COLO668 (cell line): ENCODE measurements around the gene MEI4.
"Not testable (repeated sequence)": the region's sequence is repeated elsewhere in the genome, so short reads cannot be mapped to it uniquely, and the experiment has no call there.

Source experiments
- DNase-seq: peaks from one replicate; lab custom pipeline; 2025; ENCODE audit not compliant: unreplicated experiment; lab: John Stamatoyannopoulos, UW

MEI4 gene, protein sequence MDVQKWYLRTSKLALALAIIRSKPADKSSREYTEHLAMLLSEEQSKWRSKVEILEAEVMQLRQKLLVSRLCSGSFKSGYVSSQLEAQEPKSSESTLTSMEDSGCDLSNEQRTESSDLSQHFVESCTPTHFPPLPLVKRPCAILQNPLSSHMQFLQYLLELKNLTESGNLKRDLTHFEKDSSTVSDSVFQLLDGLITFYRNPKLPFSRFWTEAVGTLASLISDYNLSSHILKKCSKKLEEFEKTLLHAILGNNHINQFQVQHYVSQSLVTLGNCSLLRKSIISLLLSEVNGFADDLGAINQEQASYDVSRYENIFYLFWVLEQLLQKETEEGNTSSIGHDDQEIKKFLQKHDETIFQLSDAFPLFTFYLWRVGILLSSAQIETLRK

DNA sequence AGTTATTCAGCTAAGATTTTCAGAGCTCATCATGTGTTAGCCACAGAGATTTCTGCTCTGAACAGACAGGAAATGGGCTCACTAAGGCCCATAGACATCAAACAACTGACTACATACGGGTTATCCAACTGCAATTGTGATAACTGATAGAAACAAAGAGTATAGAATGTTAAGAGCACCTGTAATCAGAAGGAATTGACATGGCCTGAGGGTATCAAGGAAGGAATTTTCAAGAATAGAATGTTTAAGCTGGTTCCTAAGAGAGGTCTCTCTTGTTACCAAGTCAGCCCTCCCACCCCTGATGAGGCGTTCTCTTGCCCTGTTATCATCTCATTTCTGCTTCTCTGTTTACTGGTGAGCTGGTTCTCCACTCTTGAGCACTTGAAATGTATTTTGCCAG is at the start of gene MEI4:
Gene MEI4 (plus strand): TSS at position 301 of the 400 bp plus-strand sequence. CDS start 37,633 bp downstream, outside the sequence.
- DNase-seq, result no peak

DNA sequence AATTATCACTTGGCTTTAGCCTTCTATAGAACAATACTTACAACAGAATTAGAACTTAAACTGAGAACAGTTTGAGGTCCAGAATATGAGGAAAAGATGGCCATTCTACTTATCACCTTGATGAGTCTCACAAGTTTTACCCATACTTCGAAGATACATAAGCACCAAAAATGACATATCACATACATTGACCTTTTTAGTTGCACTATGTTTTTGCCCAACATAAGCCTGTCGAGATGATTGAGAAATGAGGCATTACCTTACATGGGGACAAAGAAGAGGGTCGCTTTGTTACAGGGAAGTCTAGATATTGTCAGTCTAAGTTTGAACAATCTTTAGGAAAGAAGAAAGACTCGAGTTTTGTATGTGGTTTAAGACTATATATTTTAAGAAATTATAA is 48.4 kb upstream of the MEI4 start:
- no peak for DNase-seq

- DNase-seq, result no peak
Measured at GRCh38 chr6:77607004-77607403, 45.8 kb upstream of the MEI4 start.

GRCh38 chr6:77609106-77609505 is 43.7 kb upstream of the MEI4 start:
- no peak for DNase-seq

DNA sequence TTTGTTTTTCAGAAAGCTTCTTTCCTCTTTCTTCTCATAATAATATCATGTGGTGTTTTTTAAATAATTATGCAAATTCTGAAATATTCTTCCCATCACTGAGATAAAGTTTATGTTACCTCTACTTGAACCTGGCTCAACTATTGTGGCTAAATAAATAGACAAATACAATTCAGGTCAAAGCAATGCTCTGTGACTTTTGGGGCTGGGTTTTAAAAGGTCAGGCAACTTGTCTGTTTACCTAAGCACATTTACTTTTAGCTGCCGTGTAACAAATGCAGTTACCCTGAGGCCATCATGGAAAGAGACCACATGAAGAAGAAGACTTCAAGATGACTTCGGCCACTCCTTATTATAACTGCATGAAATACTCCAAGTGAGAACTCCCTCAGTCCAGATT is 33.7 kb upstream of the MEI4 start:
- DNase-seq, result no peak

DNA sequence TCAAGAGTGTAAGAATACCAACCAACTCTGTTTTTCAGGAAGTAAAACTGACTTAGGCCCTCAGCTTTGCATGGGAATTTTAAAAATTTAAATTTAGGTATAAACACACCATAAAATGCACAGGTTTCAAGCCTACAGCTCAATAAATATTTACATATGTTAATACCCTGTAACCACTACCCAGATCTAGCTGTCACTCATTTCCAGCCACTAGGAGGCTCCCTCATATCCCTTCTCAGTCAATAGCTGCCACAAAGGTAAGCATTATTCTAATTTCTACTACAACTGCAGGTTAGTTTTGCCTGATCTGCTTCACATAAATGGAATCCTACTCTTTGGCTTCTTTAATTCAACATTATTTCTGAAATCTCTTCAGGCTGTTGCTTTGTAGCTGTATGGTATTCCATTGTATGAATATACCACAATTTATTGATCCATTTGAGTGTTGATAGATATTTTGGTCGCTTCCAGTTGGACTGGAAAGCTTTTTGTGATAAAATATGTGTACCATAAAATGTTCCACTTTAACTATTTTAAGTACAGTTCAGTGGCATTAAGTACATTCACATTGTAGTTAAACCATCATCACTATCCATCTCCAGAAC is 32.5 kb upstream of the MEI4 start:
- no peak for DNase-seq

- no peak for DNase-seq
Measured at GRCh38 chr6:77624515-77624914, 28.3 kb upstream of the MEI4 start.

DNA sequence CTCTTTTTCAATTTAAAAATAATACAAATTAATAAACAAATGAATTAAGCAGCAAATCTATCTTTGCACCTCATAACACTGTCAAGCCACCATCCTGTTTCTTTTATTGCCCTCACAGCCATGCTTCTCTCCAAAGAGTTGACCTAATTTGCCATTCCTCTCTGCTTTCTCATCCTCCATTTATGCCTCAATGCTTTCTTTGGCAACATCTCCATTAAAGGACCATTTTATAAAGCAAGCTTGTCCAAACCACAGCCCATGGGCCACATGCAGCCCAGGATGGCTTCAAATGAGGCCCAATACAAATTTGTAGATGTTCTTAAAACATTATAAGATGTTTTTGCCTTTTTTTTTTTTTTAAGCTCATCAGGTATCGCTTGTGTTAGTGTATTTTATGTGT is 26.4 kb upstream of the MEI4 start:
- DNase-seq, result no peak

DNA sequence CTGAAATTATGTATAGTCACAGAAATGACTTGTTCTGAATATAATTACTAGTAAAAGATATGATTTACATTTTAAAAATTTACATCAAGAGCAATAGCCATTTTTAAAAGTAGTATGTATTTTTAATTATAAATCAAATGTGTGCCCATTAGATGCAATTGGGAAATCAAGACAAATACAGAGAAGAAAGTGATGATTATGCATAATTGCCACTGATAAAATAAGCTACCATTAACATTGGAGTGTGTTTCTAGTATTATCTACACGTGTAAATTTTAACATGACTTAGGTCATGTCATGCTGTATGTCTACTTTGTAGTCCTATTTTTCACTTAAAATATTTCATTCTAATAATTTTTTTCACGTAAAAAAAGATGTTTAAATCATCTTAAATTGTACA is 22.8 kb upstream of the MEI4 start:
- no peak for DNase-seq

DNA sequence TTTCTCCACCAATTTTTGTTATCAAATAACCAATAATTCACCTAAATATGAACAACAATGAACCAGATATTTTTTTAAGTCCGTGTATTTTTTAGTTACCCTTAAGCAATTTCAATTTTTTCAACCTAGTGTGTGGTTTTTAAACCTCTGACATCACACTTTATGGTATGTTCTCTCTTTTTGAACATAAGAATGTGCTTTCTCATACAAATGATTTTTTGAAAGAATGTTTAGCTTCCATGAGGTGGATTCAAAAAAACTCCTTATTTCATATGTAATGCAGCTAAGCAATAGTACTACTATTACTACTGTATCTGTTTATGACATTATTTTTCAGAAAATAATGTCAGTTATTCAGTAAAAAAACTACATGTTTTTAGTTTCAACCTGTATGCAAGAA is 19.4 kb upstream of the MEI4 start:
- no peak for DNase-seq

DNA sequence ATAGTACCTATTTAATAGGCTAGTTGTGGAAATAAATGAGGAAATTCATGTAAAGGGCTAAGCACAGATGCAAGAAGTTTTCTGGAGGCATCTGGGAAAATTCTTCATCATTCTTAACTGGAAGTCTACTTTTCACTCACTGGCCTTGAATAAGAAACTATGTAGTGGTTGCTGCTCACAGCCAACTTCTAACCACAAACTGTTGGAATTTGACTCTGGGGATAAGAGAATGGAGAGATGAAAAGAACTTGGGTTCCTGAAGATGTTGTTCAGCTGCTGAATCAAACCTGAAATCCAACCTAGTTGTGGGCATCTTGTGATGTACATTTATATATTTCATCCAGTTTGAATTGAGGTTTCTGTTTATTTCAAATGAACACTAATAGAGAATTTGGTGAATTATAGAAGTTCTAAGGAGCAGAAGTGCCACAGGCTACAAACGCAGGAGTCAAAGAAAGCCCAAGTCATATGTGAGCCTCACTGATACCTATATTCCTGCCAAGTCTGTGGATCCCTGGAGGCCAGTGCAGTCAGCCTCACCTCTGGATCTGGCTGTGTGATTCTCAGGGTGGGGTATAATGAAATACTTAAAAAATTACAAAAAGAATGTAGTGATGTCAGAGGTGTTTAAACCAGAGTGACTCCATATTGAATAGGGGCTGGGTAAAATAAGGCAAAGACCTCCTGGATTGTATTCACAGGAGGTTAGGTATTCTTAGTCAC is 18.7 kb upstream of the MEI4 start:
- no peak for DNase-seq

DNA sequence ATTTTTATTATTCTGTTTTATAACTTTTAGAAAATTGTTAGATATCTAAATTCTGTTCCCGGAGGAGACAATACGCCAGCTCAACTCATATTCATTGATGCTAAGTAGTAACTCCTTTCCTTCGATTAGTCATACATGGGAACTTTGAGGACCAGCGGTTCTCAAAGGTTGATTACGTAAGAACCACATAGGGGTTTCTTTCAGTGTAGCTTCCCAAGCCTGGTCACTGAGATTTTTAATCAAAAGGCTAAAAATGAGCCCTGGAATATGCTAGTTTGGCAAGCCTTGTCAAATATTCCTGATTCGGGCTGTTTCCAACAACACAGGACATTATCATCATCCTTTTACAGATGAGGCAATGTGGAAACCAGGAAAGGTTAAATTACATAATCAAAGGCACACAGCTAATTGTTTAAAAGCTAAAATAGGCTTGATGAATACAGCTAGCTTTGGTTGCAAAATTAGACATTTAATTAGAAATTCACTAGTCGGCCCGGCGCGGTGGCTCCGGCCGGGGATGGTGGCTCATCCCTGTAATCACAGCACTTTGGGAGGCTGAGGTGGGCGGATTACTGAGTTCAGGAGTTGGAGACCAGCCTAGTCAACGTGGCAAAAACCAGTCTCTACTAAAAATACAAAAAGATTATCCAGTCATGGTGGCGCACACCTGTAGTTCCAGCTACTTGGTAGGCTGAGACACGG is 14.6 kb upstream of the MEI4 start:
- DNase-seq, result no peak

- DNase-seq, result no peak
Measured at GRCh38 chr6:77644102-77644705, 8.6 kb upstream of the MEI4 start.

GRCh38 chr6:77650098-77650663 is 2.7 kb upstream of the MEI4 start:
- no peak for DNase-seq

GRCh38 chr6:77653816-77654215 is 977 bp downstream of the MEI4 start:
- DNase-seq, result no peak

DNA sequence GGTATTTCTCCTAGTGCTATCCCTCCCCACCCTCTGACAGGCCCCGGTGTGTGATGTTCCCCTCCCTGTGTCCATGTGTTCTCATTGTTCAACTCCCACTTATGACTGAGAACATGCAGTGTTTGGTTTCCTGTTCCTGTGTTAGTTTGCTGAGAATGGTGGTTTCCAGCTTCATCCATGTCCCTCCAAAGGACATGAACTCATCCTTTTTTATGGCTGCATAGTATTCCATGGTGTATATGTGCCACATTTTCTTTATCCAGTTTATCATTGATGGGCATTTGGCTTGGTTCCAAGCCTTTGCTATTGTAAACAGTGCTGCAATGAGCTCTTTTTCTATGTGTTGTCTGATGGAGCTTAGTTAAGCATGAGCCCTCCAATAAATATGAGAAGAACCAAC is 2.2 kb downstream of the MEI4 start:
- not testable (repeated sequence) for DNase-seq

DNA sequence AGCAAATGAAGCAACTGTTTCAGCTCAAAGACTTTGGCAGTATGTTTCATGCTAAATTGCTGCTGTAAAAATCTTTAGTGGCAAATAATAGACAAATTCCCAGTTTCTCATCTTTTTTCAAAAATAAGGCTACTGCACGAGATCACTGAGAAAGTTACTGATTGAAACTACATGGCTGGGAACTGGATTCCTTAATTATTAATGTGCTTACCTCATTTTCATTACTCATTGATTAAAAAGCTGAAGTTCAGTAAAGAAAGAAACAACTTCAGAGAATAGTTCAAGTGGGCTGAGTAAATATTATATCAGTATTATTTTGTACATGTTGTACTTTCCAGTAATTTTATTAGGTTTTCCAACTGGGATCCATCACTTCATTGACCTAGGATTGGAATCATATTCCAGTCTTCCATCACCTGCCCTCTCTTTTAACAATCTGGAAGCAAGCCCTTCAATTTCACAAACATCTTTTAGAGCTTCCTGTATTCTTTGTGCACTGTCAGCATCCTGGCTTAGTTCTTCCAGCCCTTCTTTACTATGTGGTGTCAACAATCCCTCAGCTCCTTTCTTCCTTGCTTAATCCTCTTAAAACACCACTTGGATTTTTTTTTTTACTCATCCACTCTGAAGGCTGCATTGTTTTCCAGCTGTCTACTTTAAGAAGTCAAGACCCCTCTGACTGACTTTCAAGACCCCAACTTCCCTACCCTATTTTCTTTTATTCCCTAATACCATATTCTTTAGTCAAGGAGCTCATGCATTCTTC is 4.3 kb downstream of the MEI4 start:
- no peak for DNase-seq

GRCh38 chr6:77666340-77666739 is 13.5 kb downstream of the MEI4 start:
- no peak for DNase-seq

GRCh38 chr6:77666846-77667245 is 14.0 kb downstream of the MEI4 start:
- DNase-seq, result no peak

GRCh38 chr6:77669913-77670312 is 17.1 kb downstream of the MEI4 start:
- no peak for DNase-seq
